ENCODE data around the gene TIPIN. TPM values are rescaled to one million over a fixed set of nuclear protein-coding genes. Genes with fewer than 3 reads are reported as not detected.
A peak's percentile ranks its signal among the peaks of the same experiment; 100 is the strongest.
"Not testable (repeated sequence)": the region's sequence is repeated elsewhere in the genome, so short reads cannot be mapped to it uniquely, and the experiment has no call there.

The TIPIN gene
- polyA plus RNA-seq, 1 experiment: 10.4 TPM

DNA sequence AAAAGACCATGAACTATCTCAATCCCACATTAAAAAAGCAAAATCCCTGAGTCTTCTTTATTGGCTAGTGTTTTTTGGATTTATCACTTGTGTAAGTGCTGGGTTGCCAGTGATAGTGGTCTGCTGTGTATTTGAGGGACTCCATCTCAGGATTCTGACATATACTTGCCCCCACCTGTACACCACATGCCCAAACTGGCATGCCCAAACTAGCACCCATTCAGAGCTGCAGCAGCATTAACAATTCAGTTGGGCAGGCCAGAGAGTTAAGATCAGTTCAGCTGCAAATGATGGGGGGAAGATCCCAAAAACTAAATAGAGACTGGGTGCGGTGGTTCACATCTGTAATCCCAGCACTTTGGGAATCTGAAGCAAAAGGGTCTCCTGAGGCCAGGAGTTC, 6.3 kb upstream of the TIPIN start:
- TF ChIP-seq, protein P1, sequence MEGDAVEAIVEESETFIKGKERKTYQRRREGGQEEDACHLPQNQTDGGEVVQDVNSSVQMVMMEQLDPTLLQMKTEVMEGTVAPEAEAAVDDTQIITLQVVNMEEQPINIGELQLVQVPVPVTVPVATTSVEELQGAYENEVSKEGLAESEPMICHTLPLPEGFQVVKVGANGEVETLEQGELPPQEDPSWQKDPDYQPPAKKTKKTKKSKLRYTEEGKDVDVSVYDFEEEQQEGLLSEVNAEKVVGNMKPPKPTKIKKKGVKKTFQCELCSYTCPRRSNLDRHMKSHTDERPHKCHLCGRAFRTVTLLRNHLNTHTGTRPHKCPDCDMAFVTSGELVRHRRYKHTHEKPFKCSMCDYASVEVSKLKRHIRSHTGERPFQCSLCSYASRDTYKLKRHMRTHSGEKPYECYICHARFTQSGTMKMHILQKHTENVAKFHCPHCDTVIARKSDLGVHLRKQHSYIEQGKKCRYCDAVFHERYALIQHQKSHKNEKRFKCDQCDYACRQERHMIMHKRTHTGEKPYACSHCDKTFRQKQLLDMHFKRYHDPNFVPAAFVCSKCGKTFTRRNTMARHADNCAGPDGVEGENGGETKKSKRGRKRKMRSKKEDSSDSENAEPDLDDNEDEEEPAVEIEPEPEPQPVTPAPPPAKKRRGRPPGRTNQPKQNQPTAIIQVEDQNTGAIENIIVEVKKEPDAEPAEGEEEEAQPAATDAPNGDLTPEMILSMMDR (IDR thresholded peaks at IDR 0.05; ENCODE audit: low read depth, low read length): no peak
- H3K27me3 ChIP-seq (ENCODE audit: control insufficient read depth, insufficient read depth, low read length): no peaks in the 10 kb centered on the region
- H3K27ac ChIP-seq (ENCODE audit: low read depth, low read length): no peak overlapping the region
- H3K9me3 ChIP-seq (ENCODE audit: control insufficient read depth, insufficient read depth, low read length): no peaks in the 10 kb centered on the region
- POLR2A ChIA-PET: no interaction called here
- CTCF ChIA-PET: no interaction called here
- DNase-seq (ENCODE audit: low read depth, low spot score): no peak
- no peak overlapping the region for H3K4me3 ChIP-seq (ENCODE audit: low read depth, low read length)

DNA sequence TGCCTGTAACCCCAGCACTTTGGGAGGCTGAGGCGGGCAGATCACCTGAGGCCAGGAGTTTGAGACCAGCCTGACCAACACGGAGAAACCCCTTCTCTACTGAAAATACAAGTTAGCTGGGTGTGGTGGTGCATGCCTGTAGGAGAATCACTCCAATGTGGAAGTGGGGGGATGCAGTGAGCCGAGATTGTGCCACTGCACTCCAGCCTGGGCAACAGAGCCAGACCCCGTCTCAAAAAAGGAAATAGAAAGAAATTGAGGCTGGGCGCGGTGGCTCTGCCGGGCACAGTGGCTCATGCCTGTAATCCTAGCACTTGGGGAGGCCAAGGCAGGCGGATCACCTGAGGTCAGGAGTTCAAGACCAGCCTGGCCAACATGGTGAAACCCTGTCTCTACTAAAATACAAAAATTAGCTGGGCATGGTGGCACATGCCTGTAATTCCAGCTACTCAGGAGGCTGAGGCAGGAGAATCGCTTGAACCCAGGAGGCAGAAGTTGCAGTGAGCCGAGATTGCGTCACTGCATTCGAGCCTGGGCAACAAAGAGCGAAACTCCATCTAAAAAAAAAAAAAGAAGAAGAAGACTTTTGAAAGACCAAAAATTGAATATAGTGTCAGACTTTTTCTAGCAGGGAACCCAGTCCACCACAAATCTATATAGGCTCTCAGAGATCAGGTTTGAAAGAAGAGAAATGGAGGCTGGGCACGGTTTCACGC, 5.4 kb upstream of the TIPIN start:
- H3K27me3 ChIP-seq (ENCODE audit: control insufficient read depth, insufficient read depth, low read length); POLR2A ChIA-PET; H3K4me3 ChIP-seq (ENCODE audit: low read depth, low read length); CTCF ChIA-PET; DNase-seq (ENCODE audit: low read depth, low spot score); H3K27ac ChIP-seq (ENCODE audit: low read depth, low read length); H3K9me3 ChIP-seq (ENCODE audit: control insufficient read depth, insufficient read depth, low read length): not testable (repeated sequence)

DNA sequence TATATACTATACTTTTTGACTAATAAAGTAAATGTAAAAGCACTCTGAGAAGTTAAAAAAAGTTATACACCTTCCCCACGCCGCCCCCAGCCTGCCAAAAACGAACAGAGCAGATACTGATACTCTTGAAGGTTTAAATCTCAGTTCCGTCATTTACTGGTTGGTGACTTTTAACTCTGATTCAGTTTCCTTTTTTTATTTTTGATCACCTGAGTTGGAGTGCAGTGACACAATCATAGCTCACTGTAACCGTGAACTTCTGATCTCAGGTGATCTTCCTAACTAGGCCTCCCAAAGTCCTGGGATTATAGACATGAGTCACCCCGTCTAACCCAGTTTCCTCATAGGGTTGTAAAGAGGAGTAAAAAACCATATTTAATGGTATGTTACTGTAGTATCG, 3.3 kb upstream of the TIPIN start:
- H3K9me3 ChIP-seq (ENCODE audit: control insufficient read depth, insufficient read depth, low read length): no peaks in the 10 kb centered on the region
- TF ChIP-seq, protein P1 (IDR thresholded peaks at IDR 0.05; ENCODE audit: low read depth, low read length): no peak
- no peaks in the 10 kb centered on the region for H3K27me3 ChIP-seq (ENCODE audit: control insufficient read depth, insufficient read depth, low read length)
- CTCF ChIA-PET: no interaction called here
- no peak overlapping the region for H3K4me3 ChIP-seq (ENCODE audit: low read depth, low read length)
- POLR2A ChIA-PET: no interaction called here
- no peak overlapping the region for H3K27ac ChIP-seq (ENCODE audit: low read depth, low read length)
- DNase-seq (ENCODE audit: low read depth, low spot score): no peak

DNA sequence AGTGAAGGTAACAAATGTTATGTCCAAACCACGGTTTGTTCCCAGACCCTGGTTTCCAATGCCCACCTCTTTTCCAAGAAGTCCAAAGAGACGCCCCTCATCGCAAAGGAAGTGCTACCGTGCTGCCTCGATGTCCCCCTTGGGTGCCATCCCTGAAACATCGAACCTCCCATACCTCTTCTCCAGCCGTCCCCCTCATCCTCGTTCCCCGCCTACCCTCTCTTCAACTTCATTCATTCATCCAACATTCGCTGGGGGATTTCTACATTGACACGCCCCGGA, 467 bp downstream of the TIPIN start:
- ChIA-PET POLR2A (interaction anchor here (0.8 kb wide), 1 partner anchor 14 kb away, joined by 4 read pairs; no protein-coding TSS in a partner anchor), CTCF (interaction anchor here (0.7 kb wide), 2 partner anchors 128 to 175 kb away, joined by 3 to 4 read pairs; no protein-coding TSS in a partner anchor)
- TF ChIP-seq, protein P1 (IDR thresholded peaks at IDR 0.05; ENCODE audit: low read depth, low read length): no peak
- Histone ChIP-seq H3K27ac (ENCODE audit: low read depth, low read length) (peak overlapping the region; percentile 82), H3K4me3 (ENCODE audit: low read depth, low read length) (peak overlapping the region; percentile 93), H3K9me3 (ENCODE audit: control insufficient read depth, insufficient read depth, low read length) (no peaks in the 10 kb centered on the region), H3K27me3 (ENCODE audit: control insufficient read depth, insufficient read depth, low read length) (no peaks in the 10 kb centered on the region)
- no peak for DNase-seq (ENCODE audit: low read depth, low spot score)

DNA sequence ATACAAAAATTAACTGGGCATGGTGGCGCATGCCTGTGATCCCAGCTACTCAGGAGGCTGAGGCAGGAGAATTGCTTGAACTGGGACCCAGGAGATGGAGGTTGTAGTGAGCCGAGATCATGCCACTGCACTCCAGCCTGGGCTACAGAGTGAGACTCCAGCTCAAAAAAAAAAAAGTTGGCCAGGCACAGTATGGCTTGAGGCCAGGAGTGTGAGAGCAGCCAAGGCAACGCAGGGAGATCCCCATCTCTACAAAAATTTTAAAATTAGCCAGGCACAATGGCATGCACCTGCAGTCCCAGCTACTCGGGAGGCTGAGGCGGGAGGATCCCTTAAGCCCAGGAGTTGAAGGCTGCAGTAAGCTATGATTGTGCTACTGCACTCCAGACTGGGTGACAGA, 8.0 kb downstream of the TIPIN start:
- H3K9me3 ChIP-seq (ENCODE audit: control insufficient read depth, insufficient read depth, low read length); POLR2A ChIA-PET; H3K27ac ChIP-seq (ENCODE audit: low read depth, low read length); DNase-seq (ENCODE audit: low read depth, low spot score); H3K27me3 ChIP-seq (ENCODE audit: control insufficient read depth, insufficient read depth, low read length); H3K4me3 ChIP-seq (ENCODE audit: low read depth, low read length): not testable (repeated sequence)
- CTCF ChIA-PET: interaction anchor here (0.7 kb wide), 1 partner anchor 162 kb away, joined by 4 read pairs; no protein-coding TSS in a partner anchor

DNA sequence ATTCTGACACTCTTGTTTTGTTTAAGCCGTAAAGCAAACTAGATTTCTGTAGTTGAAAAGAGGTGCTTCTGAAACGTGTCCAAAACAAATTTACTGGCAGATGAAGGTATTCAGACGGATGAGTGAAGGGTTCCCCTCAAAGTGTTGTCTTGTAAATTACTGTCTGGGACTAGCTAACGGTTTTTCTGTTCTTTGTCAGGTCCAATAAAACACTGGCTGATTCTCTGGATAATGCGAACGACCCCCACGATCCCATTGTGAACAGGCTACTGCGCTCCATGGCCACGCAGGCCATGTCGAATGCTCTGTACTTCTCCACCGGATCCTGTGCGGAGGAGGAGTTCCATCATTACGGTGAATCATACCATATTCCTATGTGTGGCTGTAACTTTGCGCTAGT, 27.7 kb downstream of the TIPIN start:
- Histone ChIP-seq H3K9me3 (ENCODE audit: control insufficient read depth, insufficient read depth, low read length) (no peaks in the 10 kb centered on the region), H3K27me3 (ENCODE audit: control insufficient read depth, insufficient read depth, low read length) (no peaks in the 10 kb centered on the region)
- CTCF ChIA-PET: no interaction called here

More for the DNA sequence above, 27.7 kb downstream of the TIPIN start:
- no peak for DNase-seq (ENCODE audit: low read depth, low spot score)
- TF ChIP-seq, protein P1 (IDR thresholded peaks at IDR 0.05; ENCODE audit: low read depth, low read length): no peak
- H3K4me3 ChIP-seq (ENCODE audit: low read depth, low read length): no peak overlapping the region
- no peak overlapping the region for H3K27ac ChIP-seq (ENCODE audit: low read depth, low read length)
- POLR2A ChIA-PET: no interaction called here
